Measurements from ENCODE around the gene PBX1. TPM values are rescaled to one million over a fixed set of nuclear protein-coding genes. Genes with fewer than 3 reads are reported as not detected.

PBX1 gene
- total and polyA plus RNA-seq, 10 of the 15 experiments (the other 5 are each of a cell fraction or from before 2014, with no cell fraction given): 0.05 to 0.28 (median 0.11) TPM; not detected in 5

DNA sequence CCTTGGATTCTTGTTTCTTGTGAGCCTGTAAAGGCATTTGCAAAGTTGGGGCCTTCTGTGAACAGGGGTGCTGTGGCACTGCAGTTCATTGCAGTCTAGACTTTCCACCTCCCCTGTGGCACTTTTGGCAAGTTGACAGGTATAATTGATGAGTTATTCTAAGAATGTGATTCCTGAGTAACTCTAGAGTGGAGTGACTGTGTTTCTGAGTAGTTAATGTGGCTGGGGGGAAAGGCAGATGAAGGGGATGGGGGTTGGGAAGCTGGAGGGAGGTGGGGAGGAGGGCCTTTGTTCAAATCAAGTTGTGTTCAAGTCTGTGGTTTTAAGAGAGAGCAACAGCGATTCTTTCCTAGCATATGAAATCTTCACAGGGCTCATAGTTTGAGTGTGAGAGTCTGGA, 32.9 kb downstream of the PBX1 start (continued):
- TF ChIP-seq, protein P1, sequence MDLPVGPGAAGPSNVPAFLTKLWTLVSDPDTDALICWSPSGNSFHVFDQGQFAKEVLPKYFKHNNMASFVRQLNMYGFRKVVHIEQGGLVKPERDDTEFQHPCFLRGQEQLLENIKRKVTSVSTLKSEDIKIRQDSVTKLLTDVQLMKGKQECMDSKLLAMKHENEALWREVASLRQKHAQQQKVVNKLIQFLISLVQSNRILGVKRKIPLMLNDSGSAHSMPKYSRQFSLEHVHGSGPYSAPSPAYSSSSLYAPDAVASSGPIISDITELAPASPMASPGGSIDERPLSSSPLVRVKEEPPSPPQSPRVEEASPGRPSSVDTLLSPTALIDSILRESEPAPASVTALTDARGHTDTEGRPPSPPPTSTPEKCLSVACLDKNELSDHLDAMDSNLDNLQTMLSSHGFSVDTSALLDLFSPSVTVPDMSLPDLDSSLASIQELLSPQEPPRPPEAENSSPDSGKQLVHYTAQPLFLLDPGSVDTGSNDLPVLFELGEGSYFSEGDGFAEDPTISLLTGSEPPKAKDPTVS (IDR thresholded peaks at IDR 0.05; ENCODE audit: low read depth, low read length): no peak

DNA sequence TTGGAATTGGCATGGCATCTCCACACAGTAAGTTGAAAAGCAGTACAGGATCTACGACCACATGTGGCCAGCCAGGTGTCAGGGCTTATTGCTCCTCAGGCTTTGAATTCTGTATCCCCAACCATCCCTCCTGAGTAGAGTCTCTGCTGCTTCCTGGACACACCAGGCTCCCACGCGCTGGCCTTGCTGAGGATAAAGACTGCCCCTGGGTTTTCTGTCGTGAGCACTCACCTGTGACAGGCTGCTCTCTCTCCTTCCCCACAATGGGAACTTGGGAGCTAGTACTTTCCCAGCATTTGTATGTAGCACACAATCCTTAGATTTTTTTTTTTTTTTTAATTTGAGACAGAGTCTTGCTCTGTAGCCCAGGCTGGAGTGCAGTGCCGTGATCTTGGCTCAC, 33.6 kb downstream of the PBX1 start:
- no peaks in the 10 kb centered on the region for H3K4me1 ChIP-seq (ENCODE audit: control insufficient read depth, insufficient read depth, low read length)
- no peak overlapping the region for H3K4me3 ChIP-seq
- H4K20me1 ChIP-seq (ENCODE audit: control insufficient read depth, insufficient read depth): no peaks in the 10 kb centered on the region
- H3K9me3 ChIP-seq (replicated peaks; ENCODE audit: control insufficient read depth, insufficient read depth, low read length): no peaks in the 10 kb centered on the region
- H3K4me2 ChIP-seq (ENCODE audit: control insufficient read depth, insufficient read depth): no peak overlapping the region
- no peak overlapping the region for H2AFZ ChIP-seq (ENCODE audit: control insufficient read depth, low read depth, low read length)
- in situ Hi-C loops (cut with MboI): no loop called here
- H3K36me3 ChIP-seq (ENCODE audit: control insufficient read depth in 2 of 2, insufficient read depth in 2 of 2, low read length in 1 of 2): no peaks in the 10 kb centered on the region
- intact Hi-C loops (cut with micrococcal nuclease; ENCODE audit: unreplicated experiment): no loop called here
- H3K27ac ChIP-seq (ENCODE audit: control insufficient read depth, insufficient read depth): no peak overlapping the region
- ChIA-PET SMC1A (ENCODE audit: uncharacterized antibody, unreplicated experiment) (no interaction called here), RAD21 (ENCODE audit: unreplicated experiment) (no interaction called here), CTCF (no interaction called here), POLR2A (interaction anchor here (0.6 kb wide), 1 partner anchor 41 kb away, joined by 3 read pairs; no protein-coding TSS in a partner anchor)
- no peak for FAIRE-seq
- no peak for TF ChIP-seq TCF12 (IDR thresholded peaks at IDR 0.05; ENCODE audit: low read depth, low read length)
- TF ChIP-seq, protein P2, sequence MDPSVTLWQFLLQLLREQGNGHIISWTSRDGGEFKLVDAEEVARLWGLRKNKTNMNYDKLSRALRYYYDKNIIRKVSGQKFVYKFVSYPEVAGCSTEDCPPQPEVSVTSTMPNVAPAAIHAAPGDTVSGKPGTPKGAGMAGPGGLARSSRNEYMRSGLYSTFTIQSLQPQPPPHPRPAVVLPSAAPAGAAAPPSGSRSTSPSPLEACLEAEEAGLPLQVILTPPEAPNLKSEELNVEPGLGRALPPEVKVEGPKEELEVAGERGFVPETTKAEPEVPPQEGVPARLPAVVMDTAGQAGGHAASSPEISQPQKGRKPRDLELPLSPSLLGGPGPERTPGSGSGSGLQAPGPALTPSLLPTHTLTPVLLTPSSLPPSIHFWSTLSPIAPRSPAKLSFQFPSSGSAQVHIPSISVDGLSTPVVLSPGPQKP (IDR thresholded peaks at IDR 0.05; ENCODE audit: low read depth, low read length): no peak
- TF ChIP-seq GABPA (IDR thresholded peaks at IDR 0.05; ENCODE audit: low read depth): no peak
- no peak for TF ChIP-seq ZNF24 (IDR thresholded peaks at IDR 0.05)
- TF ChIP-seq, protein P3, sequence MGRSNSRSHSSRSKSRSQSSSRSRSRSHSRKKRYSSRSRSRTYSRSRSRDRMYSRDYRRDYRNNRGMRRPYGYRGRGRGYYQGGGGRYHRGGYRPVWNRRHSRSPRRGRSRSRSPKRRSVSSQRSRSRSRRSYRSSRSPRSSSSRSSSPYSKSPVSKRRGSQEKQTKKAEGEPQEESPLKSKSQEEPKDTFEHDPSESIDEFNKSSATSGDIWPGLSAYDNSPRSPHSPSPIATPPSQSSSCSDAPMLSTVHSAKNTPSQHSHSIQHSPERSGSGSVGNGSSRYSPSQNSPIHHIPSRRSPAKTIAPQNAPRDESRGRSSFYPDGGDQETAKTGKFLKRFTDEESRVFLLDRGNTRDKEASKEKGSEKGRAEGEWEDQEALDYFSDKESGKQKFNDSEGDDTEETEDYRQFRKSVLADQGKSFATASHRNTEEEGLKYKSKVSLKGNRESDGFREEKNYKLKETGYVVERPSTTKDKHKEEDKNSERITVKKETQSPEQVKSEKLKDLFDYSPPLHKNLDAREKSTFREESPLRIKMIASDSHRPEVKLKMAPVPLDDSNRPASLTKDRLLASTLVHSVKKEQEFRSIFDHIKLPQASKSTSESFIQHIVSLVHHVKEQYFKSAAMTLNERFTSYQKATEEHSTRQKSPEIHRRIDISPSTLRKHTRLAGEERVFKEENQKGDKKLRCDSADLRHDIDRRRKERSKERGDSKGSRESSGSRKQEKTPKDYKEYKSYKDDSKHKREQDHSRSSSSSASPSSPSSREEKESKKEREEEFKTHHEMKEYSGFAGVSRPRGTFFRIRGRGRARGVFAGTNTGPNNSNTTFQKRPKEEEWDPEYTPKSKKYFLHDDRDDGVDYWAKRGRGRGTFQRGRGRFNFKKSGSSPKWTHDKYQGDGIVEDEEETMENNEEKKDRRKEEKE (IDR thresholded peaks at IDR 0.05): no peak
- no peak for TF ChIP-seq HDGF (IDR thresholded peaks at IDR 0.05)
- no peak for TF ChIP-seq MEF2B (IDR thresholded peaks at IDR 0.05; ENCODE audit: partially characterized antibody, poor library complexity, severe bottlenecking)
- no peak for TF ChIP-seq RELA (IDR thresholded peaks at IDR 0.05; ENCODE audit: borderline replicate concordance, partially characterized antibody)
- TF ChIP-seq, protein P4, sequence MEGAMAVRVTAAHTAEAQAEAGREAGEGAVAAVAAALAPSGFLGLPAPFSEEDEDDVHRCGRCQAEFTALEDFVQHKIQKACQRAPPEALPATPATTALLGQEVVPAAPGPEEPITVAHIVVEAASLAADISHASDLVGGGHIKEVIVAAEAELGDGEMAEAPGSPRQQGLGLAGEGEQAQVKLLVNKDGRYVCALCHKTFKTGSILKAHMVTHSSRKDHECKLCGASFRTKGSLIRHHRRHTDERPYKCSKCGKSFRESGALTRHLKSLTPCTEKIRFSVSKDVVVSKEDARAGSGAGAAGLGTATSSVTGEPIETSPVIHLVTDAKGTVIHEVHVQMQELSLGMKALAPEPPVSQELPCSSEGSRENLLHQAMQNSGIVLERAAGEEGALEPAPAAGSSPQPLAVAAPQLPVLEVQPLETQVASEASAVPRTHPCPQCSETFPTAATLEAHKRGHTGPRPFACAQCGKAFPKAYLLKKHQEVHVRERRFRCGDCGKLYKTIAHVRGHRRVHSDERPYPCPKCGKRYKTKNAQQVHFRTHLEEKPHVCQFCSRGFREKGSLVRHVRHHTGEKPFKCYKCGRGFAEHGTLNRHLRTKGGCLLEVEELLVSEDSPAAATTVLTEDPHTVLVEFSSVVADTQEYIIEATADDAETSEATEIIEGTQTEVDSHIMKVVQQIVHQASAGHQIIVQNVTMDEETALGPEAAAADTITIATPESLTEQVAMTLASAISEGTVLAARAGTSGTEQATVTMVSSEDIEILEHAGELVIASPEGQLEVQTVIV (IDR thresholded peaks at IDR 0.05; ENCODE audit: borderline replicate concordance, partially characterized antibody): no peak
- no peaks in the 10 kb centered on the region for H3K27me3 ChIP-seq (replicated peaks in 1 of 2; ENCODE audit: control insufficient read depth in 2 of 2, insufficient read depth in 2 of 2, low read length in 1 of 2)
- ATAC-seq: no peak
- no peak overlapping the region for H3K9ac ChIP-seq (ENCODE audit: control insufficient read depth, insufficient read depth, low read length)
- BruUV-seq (replicated peaks): no TSS peak
- 27% methylated on average over 5 of the region's 5 CpGs for WGBS (ENCODE audit: insufficient coverage, insufficient replicate concordance, low lambda C conversion rate, missing lambda C conversion rate)
- DNase-seq (ENCODE audit: low read depth, low spot score): no peak
- no peaks in the 10 kb centered on the region for H3K79me2 ChIP-seq (ENCODE audit: control insufficient read depth, insufficient read depth, low read length)
